Measurements from ENCODE around the gene KSR2. TPM values are rescaled to one million over a fixed set of nuclear protein-coding genes. Genes with fewer than 3 reads are reported as not detected.

Gene KSR2
- total RNA-seq, 2 experiments from 2014 or later = 0.03 to 0.15 TPM

DNA sequence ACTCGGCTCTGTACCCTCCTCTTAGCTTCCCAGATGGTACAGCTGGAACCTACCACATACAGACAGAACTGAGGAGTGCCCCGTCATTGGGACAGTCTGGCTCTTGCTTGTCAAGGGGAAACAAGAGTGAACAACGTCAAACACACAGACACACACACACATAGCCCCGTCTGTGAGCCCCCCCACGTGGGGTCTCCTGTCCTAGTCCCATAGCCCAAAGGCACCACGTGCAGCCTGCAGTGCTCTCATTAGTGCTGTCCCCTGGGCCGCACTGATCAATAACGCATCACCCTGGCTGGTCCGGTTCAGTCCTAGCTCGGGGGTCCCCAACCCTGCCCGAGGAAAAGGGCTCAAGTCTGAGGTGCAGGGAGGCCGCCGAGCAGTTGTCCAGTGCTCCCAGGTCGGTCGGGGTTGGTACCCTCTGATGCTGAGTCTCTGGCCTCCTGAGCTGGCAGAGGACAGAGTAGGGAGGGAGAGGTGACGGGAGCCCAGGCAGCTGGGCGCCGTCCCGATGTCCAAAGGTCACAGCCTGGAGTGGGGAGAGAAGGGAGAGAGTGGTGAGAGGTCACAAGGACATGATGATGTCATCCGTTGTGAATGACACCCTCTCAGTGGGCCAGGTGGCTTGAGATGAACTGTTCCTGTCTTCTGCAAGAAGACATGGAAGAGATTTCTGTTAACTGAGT lies 502.0 kb downstream of the KSR2 start:
- POLR2A ChIA-PET = no interaction called here
- intact Hi-C loops (cut with micrococcal nuclease; ENCODE audit: unreplicated experiment) = no loop called here
- CTCF ChIA-PET (ENCODE audit: unreplicated experiment) = interaction anchor here (0.6 kb wide), 1 partner anchor 234 kb away, joined by 3 read pairs; no protein-coding TSS in a partner anchor
- no peaks in the 10 kb centered on the region for H3K4me1 ChIP-seq (ENCODE audit: insufficient read depth, low read length, poor library complexity, severe bottlenecking)
- no peak overlapping the region for H2AFZ ChIP-seq (ENCODE audit: low read length)
- TF ChIP-seq, protein P1, sequence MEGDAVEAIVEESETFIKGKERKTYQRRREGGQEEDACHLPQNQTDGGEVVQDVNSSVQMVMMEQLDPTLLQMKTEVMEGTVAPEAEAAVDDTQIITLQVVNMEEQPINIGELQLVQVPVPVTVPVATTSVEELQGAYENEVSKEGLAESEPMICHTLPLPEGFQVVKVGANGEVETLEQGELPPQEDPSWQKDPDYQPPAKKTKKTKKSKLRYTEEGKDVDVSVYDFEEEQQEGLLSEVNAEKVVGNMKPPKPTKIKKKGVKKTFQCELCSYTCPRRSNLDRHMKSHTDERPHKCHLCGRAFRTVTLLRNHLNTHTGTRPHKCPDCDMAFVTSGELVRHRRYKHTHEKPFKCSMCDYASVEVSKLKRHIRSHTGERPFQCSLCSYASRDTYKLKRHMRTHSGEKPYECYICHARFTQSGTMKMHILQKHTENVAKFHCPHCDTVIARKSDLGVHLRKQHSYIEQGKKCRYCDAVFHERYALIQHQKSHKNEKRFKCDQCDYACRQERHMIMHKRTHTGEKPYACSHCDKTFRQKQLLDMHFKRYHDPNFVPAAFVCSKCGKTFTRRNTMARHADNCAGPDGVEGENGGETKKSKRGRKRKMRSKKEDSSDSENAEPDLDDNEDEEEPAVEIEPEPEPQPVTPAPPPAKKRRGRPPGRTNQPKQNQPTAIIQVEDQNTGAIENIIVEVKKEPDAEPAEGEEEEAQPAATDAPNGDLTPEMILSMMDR (conservative IDR thresholded peaks at IDR 0.05; ENCODE audit: low read length) = no peak
- TF ChIP-seq EZH2phosphoT487 (IDR thresholded peaks at IDR 0.05; ENCODE audit: borderline replicate concordance, low read depth, low read length) = no peak
- no peaks in the 10 kb centered on the region for H3K36me3 ChIP-seq (ENCODE audit: insufficient read depth, low read length)
- no peak overlapping the region for H3K27ac ChIP-seq (ENCODE audit: low read depth, low read length, poor library complexity, severe bottlenecking)
- no TSS peak for BruUV-seq (replicated peaks)
- H3K9me2 ChIP-seq (ENCODE audit: insufficient read depth, low read length) = no peaks in the 10 kb centered on the region
- H4K20me1 ChIP-seq (ENCODE audit: insufficient read depth, low read length) = no peaks in the 10 kb centered on the region
- H3K79me2 ChIP-seq (ENCODE audit: insufficient read depth, low read depth, low read length) = no peaks in the 10 kb centered on the region
- H3K9me3 ChIP-seq (ENCODE audit: low read length) = 0 out of 2 replicates have a peak, but pooled peaks cover 9% of the 10 kb centered on the region
- no peak overlapping the region for H3K4me2 ChIP-seq (ENCODE audit: low read length)
- H3K4me3 ChIP-seq (ENCODE audit: low read depth, low read length, poor library complexity, severe bottlenecking) = no peak overlapping the region
- DNase-seq (ENCODE audit: low spot score) = no peak

DNA sequence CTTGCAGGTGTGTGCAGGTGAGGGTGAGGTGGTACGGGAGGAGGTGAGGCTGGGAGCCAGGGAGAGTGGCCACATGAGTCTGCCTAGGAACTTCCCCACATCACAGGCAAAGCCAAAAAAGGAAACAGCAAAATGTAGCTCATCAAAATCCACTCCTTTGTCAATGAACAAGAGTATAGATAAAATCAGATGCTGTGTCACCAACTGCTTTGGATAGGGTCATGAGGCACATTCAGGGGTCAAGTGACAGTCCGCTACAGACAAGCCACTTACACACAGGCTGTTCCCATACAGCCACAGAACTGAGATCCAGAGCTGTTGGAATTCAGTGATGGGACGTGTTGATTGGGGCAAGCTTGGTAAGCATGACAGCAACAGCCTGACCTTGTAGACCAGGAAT lies 507.1 kb downstream of the KSR2 start:
- no peak for DNase-seq (ENCODE audit: low spot score)
- H3K27ac ChIP-seq (ENCODE audit: low read depth, low read length, poor library complexity, severe bottlenecking) = no peak overlapping the region
- H3K79me2 ChIP-seq (ENCODE audit: insufficient read depth, low read depth, low read length) = no peaks in the 10 kb centered on the region
- CTCF ChIA-PET (ENCODE audit: unreplicated experiment) = no interaction called here
- H3K36me3 ChIP-seq (ENCODE audit: insufficient read depth, low read length) = no peaks in the 10 kb centered on the region
- POLR2A ChIA-PET = no interaction called here
- H3K4me2 ChIP-seq (ENCODE audit: low read length) = no peak overlapping the region
- H4K20me1 ChIP-seq (ENCODE audit: insufficient read depth, low read length) = no peaks in the 10 kb centered on the region
- no peak overlapping the region for H2AFZ ChIP-seq (ENCODE audit: low read length)
- H3K4me1 ChIP-seq (ENCODE audit: insufficient read depth, low read length, poor library complexity, severe bottlenecking) = no peaks in the 10 kb centered on the region
- intact Hi-C loops (cut with micrococcal nuclease; ENCODE audit: unreplicated experiment) = no loop called here
- no peaks in the 10 kb centered on the region for H3K9me3 ChIP-seq (ENCODE audit: low read length)
- no peaks in the 10 kb centered on the region for H3K9me2 ChIP-seq (ENCODE audit: insufficient read depth, low read length)
- BruUV-seq (replicated peaks) = no TSS peak
- TF ChIP-seq, protein P1 (conservative IDR thresholded peaks at IDR 0.05; ENCODE audit: low read length) = no peak
- TF ChIP-seq EZH2phosphoT487 (IDR thresholded peaks at IDR 0.05; ENCODE audit: borderline replicate concordance, low read depth, low read length) = no peak
- no peak overlapping the region for H3K4me3 ChIP-seq (ENCODE audit: low read depth, low read length, poor library complexity, severe bottlenecking)

DNA sequence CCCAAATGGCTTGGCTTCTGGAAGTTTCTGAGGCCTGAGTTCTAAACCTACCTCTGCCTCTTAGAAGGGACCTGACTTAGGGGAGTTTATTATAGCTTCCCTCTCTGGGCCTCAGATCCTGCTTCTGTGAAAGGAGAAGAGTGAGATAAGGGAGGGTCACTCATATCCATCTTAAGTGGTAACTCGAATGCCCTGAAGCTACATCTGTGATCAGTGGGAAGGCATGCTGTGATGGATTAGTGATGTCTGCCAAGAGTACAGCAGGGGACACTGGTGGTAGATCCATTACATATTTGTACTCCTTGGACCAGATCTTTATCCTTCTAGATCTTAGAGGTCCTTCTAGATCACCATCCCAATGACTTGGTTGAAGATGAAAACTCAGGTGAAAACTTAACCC lies 509.6 kb downstream of the KSR2 start:
- no peak overlapping the region for H3K4me3 ChIP-seq (ENCODE audit: low read depth, low read length, poor library complexity, severe bottlenecking)
- intact Hi-C loops (cut with micrococcal nuclease; ENCODE audit: unreplicated experiment) = no loop called here
- no peaks in the 10 kb centered on the region for H4K20me1 ChIP-seq (ENCODE audit: insufficient read depth, low read length)
- H3K9me2 ChIP-seq (ENCODE audit: insufficient read depth, low read length) = no peaks in the 10 kb centered on the region
- no peaks in the 10 kb centered on the region for H3K4me1 ChIP-seq (ENCODE audit: insufficient read depth, low read length, poor library complexity, severe bottlenecking)
- ChIA-PET POLR2A (interaction anchor here (0.6 kb wide), 1 partner anchor 247 kb away, joined by 3 read pairs; no protein-coding TSS in a partner anchor), CTCF (ENCODE audit: unreplicated experiment) (no interaction called here)
- H3K79me2 ChIP-seq (ENCODE audit: insufficient read depth, low read depth, low read length) = no peaks in the 10 kb centered on the region
- H3K9me3 ChIP-seq (ENCODE audit: low read length) = no peaks in the 10 kb centered on the region
- BruUV-seq (replicated peaks) = no TSS peak
- no peak for DNase-seq (ENCODE audit: low spot score)
- no peak overlapping the region for H2AFZ ChIP-seq (ENCODE audit: low read length)
- H3K4me2 ChIP-seq (ENCODE audit: low read length) = no peak overlapping the region
- no peaks in the 10 kb centered on the region for H3K36me3 ChIP-seq (ENCODE audit: insufficient read depth, low read length)
- TF ChIP-seq, protein P1 (conservative IDR thresholded peaks at IDR 0.05; ENCODE audit: low read length) = no peak
- H3K27ac ChIP-seq (ENCODE audit: low read depth, low read length, poor library complexity, severe bottlenecking) = no peak overlapping the region

Measured in OCI-LY7 (cell line).